ENCODE measurements around the gene TP73.

- TF ChIP-seq REST (IDR thresholded peaks at IDR 0.05; ENCODE audit: insufficient read depth in 1 of 2, low read depth in 2 of 2, low read length in 2 of 2) (no peak), TAF1 (IDR thresholded peaks at IDR 0.05; ENCODE audit: borderline replicate concordance, insufficient read depth, low read length) (no peak), POLR2AphosphoS5 (IDR thresholded peaks at IDR 0.05; ENCODE audit: low read depth, low read length) (no peak), SIN3A (IDR thresholded peaks at IDR 0.05; ENCODE audit: borderline replicate concordance, insufficient read depth, low read length) (no peak)
Observed at GRCh38 chr1:3673381-3674099, 21.2 kb downstream of the TP73 start.
